ENCODE data around the gene ZC3H6. TPM values are rescaled to one million over a fixed set of nuclear protein-coding genes. Genes with fewer than 3 reads are reported as not detected.
"Not testable (repeated sequence)": the region's sequence is repeated elsewhere in the genome, so short reads cannot be mapped to it uniquely, and the experiment has no call there.

The ZC3H6 gene
- total RNA-seq, 1 donor from 2014 or later: 16.6 TPM

GRCh38 chr2:112345030-112346027, 69.9 kb downstream of the ZC3H6 start:
- ATAC-seq (no peak), DNase-seq (no peak)
- Histone ChIP-seq H3K27me3 (no peaks in the 10 kb centered on the region), H3K27ac (no peak overlapping the region), H3K9me3 (no peaks in the 10 kb centered on the region), H3K4me1 (no peaks in the 10 kb centered on the region), H3K4me3 (no peak overlapping the region), H3K36me3 (no peaks in the 10 kb centered on the region)
- no peak for TF ChIP-seq CTCF (IDR thresholded peaks at IDR 0.05)
- intact Hi-C loops (cut with DNase I): no loop called here

- H3K36me3 ChIP-seq; H3K4me3 ChIP-seq; H3K9me3 ChIP-seq; H3K4me1 ChIP-seq; ATAC-seq; H3K27ac ChIP-seq; intact Hi-C loops (cut with DNase I); H3K27me3 ChIP-seq; DNase-seq: not testable (repeated sequence)
Measured at GRCh38 chr2:112352292-112352691, 76.9 kb downstream of the ZC3H6 start.

- DNase-seq; H3K27me3 ChIP-seq; H3K36me3 ChIP-seq; H3K9me3 ChIP-seq; H3K4me1 ChIP-seq; intact Hi-C loops (cut with DNase I); H3K27ac ChIP-seq; ATAC-seq; H3K4me3 ChIP-seq: not testable (repeated sequence)
Measured at GRCh38 chr2:112352809-112353603, 77.6 kb downstream of the ZC3H6 start.

- H3K9me3 ChIP-seq; H3K4me3 ChIP-seq; intact Hi-C loops (cut with DNase I); H3K36me3 ChIP-seq; DNase-seq; H3K4me1 ChIP-seq; H3K27ac ChIP-seq; ATAC-seq; H3K27me3 ChIP-seq: not testable (repeated sequence)
Measured at GRCh38 chr2:112354335-112354734, 78.9 kb downstream of the ZC3H6 start.

GRCh38 chr2:112360055-112360454, 84.7 kb downstream of the ZC3H6 start:
- intact Hi-C loops (cut with DNase I); H3K27ac ChIP-seq; ATAC-seq; H3K27me3 ChIP-seq; H3K4me1 ChIP-seq; DNase-seq; H3K9me3 ChIP-seq; H3K4me3 ChIP-seq; H3K36me3 ChIP-seq: not testable (repeated sequence)

Other genes with a start within 250 kb of the ZC3H6 start
- gene TMEM87B, start 220.3 kb upstream of the ZC3H6 start, total RNA-seq: 28.0 TPM
- gene FBLN7, start 137.2 kb upstream of the ZC3H6 start, total RNA-seq: 5.4 TPM
- gene ZC3H8, start 20.6 kb upstream of the ZC3H6 start, total RNA-seq: 5.2 TPM
- 20.0 TPM for gene RGPD8, start 158.0 kb downstream of the ZC3H6 start, total RNA-seq
- 45.4 TPM for gene TTL, start 206.6 kb downstream of the ZC3H6 start, total RNA-seq